Activated CD8-positive, alpha-beta T cell treated with anti-CD3 and anti-CD28 coated beads for 36 hours (primary cell): ENCODE measurements around the gene LAMB1. TPM values are rescaled to one million over a fixed set of nuclear protein-coding genes. Genes with fewer than 3 reads are reported as not detected.

Experiments used
- ATAC-seq: fragments of 200-7000 bp; cut with Tn5 transposase; one replicate; pipeline ENCODE4 v1.10.0; 2021; ENCODE audit warnings: mild to moderate bottlenecking, moderate library complexity
- CTCF ChIA-PET: fragments of 350-600 bp; sonication (Branson Sonifier 250); formaldehyde crosslinking; loops from one replicate; lab custom pipeline; 2021; ENCODE audit warnings: antibody characterized with exemption; lab: Charles Lee
- POLR2A ChIA-PET: fragments of 350-600 bp; sonication (Branson Sonifier 250); formaldehyde crosslinking; loops from one replicate; lab custom pipeline; 2021; ENCODE audit warnings: antibody characterized with exemption; lab: Charles Lee
- DNase-seq: peaks from one replicate; pipeline ENCODE4 v3.0.0-alpha.2; 2020
- H3K27ac Mint-ChIP-seq: one replicate; pipeline ENCODE4 v1.8.0; 2021; ENCODE audit warnings: mild to moderate bottlenecking, mixed read lengths
- H3K27me3 Mint-ChIP-seq: one replicate; pipeline ENCODE4 v1.8.0; 2021; ENCODE audit warnings: mixed read lengths
- H3K36me3 Mint-ChIP-seq: one replicate; pipeline ENCODE4 v1.8.0; 2021; ENCODE audit warnings: low read depth, mixed read lengths
- H3K4me1 Mint-ChIP-seq: one replicate; pipeline ENCODE4 v1.8.0; 2021; ENCODE audit warnings: low read depth, mixed read lengths
- H3K4me3 Mint-ChIP-seq: one replicate; pipeline ENCODE4 v1.8.0; 2021; ENCODE audit warnings: mild to moderate bottlenecking, moderate library complexity, mixed read lengths
- H3K9me3 Mint-ChIP-seq: one replicate; pipeline ENCODE4 v1.8.0; 2021; ENCODE audit warnings: mixed read lengths
- CTCF ChIP-seq: fragments of 200-600 bp; IDR thresholded peaks from one replicate; pipeline ENCODE4 v1.8.0; 2022; ENCODE audit warnings: antibody characterized with exemption, mild to moderate bottlenecking
- intact Hi-C: fragments of 100-400 bp; cut with micrococcal nuclease; formaldehyde crosslinking; loops from one replicate; pipeline ENCODE4 v1.10.0; 2022
- total RNA-seq, 2 experiments: library from RNA; stranded (reverse); gene quantifications; one replicate each; pipeline ENCODE4 v1.2.3, GENCODE V29; 2021

The LAMB1 gene
- under 1 TPM; 0.20 to 0.36 TPM for total RNA-seq

GRCh38 chr7:108002726-108003598 is at the start of gene LAMB1:
TSS of gene LAMB1 (minus strand) at chr7:108003161. CDS start at chr7:108002885, 276 bp downstream.
- TF ChIP-seq CTCF, result no peak
- H3K4me1 Mint-ChIP-seq, result peaks cover 19% of the 10 kb centered on the region
- ChIA-PET CTCF (interaction anchor here (0.9 to 1.7 kb wide), 3 partner anchors 14 to 94 kb away, joined by 3 to 4 read pairs (median 3); no protein-coding TSS in a partner anchor), POLR2A (interaction anchor here (0.8 to 1.1 kb wide), 2 partner anchors 16 to 112 kb away, joined by 3 to 4 read pairs; partner anchors contain the start of gene DLD)
- H3K9me3 Mint-ChIP-seq, result no peaks in the 10 kb centered on the region
- no peaks in the 10 kb centered on the region for H3K36me3 Mint-ChIP-seq
- peak; percentile 64 for ATAC-seq
- H3K27ac Mint-ChIP-seq, result no peak within 1 kb of the TSS
- H3K27me3 Mint-ChIP-seq, result peaks cover 57% of the 10 kb centered on the region
- intact Hi-C loops, result no loop called here
- peak; percentile 34 for DNase-seq
- H3K4me3 Mint-ChIP-seq, result peak within 1 kb of the TSS; percentile 68

GRCh38 chr7:108051454-108051853 is 48.5 kb upstream of the LAMB1 start:
- no peak for TF ChIP-seq CTCF
- intact Hi-C loops, result no loop called here
- H3K9me3 Mint-ChIP-seq, result no peaks in the 10 kb centered on the region
- no peak overlapping the region for H3K27ac Mint-ChIP-seq
- no peak overlapping the region for H3K4me3 Mint-ChIP-seq
- H3K4me1 Mint-ChIP-seq, result peaks cover 2% of the 10 kb centered on the region
- ChIA-PET CTCF (no interaction called here), POLR2A (no interaction called here)
- no peaks in the 10 kb centered on the region for H3K36me3 Mint-ChIP-seq
- H3K27me3 Mint-ChIP-seq, result no peaks in the 10 kb centered on the region
- DNase-seq, result no peak
- ATAC-seq, result no peak

GRCh38 chr7:108049962-108050361 is 47.0 kb upstream of the LAMB1 start:
- intact Hi-C loops, result no loop called here
- peak; percentile 16 for DNase-seq
- Mint-ChIP-seq H3K36me3 (no peaks in the 10 kb centered on the region), H3K9me3 (no peaks in the 10 kb centered on the region), H3K27ac (no peak overlapping the region), H3K4me3 (no peak overlapping the region), H3K27me3 (no peaks in the 10 kb centered on the region), H3K4me1 (peaks cover 2% of the 10 kb centered on the region)
- no peak for ATAC-seq
- CTCF ChIA-PET, result no interaction called here
- POLR2A ChIA-PET, result no interaction called here
- no peak for TF ChIP-seq CTCF

GRCh38 chr7:108048422-108048821 is 45.5 kb upstream of the LAMB1 start:
- H3K4me1 Mint-ChIP-seq, result peaks cover 2% of the 10 kb centered on the region
- no peaks in the 10 kb centered on the region for H3K9me3 Mint-ChIP-seq
- TF ChIP-seq CTCF, result no peak
- ChIA-PET CTCF (no interaction called here), POLR2A (no interaction called here)
- no peaks in the 10 kb centered on the region for H3K36me3 Mint-ChIP-seq
- intact Hi-C loops, result no loop called here
- H3K4me3 Mint-ChIP-seq, result no peak overlapping the region
- ATAC-seq (no peak), DNase-seq (no peak)
- H3K27ac Mint-ChIP-seq, result no peak overlapping the region
- H3K27me3 Mint-ChIP-seq, result peaks cover 1% of the 10 kb centered on the region

GRCh38 chr7:108046952-108047506 is 44.1 kb upstream of the LAMB1 start:
- ATAC-seq, result no peak
- peaks cover 2% of the 10 kb centered on the region for H3K4me1 Mint-ChIP-seq

More at GRCh38 chr7:108046952-108047506, 44.1 kb upstream of the LAMB1 start:
- Mint-ChIP-seq H3K9me3 (no peaks in the 10 kb centered on the region), H3K27ac (no peak overlapping the region), H3K4me3 (no peak overlapping the region), H3K27me3 (peaks cover 1% of the 10 kb centered on the region), H3K36me3 (no peaks in the 10 kb centered on the region)
- no peak for TF ChIP-seq CTCF
- intact Hi-C loops, result no loop called here
- CTCF ChIA-PET, result no interaction called here
- POLR2A ChIA-PET, result no interaction called here
- no peak for DNase-seq
